ENCODE data around the gene ATF6B. TPM values are rescaled to one million over a fixed set of nuclear protein-coding genes. Genes with fewer than 3 reads are reported as not detected.

Gene ATF6B
- total and polyA plus RNA-seq, 2 of the 8 experiments (the other 6 are each of a cell fraction or from before 2014, with no cell fraction given), result 38.1 to 42.2 TPM

GRCh38 chr6:32113386-32114352 lies 14.4 kb downstream of the ATF6B start (continued):
- TF ChIP-seq SAP30 (IDR thresholded peaks at IDR 0.05; ENCODE audit: insufficient read depth, insufficient replicate concordance, low read length) (no peak), NANOG (IDR thresholded peaks at IDR 0.05; ENCODE audit: insufficient read depth, low read depth, low read length, poor library complexity, severe bottlenecking) (no peak), CTCF (IDR thresholded peaks at IDR 0.05; ENCODE audit: control extremely low read depth in 1 of 3, insufficient read depth in 1 of 3, low read depth in 1 of 3, low read length in 3 of 3) (peak; percentile 42 to 51 (median 45)), POLR2A (IDR thresholded peaks at IDR 0.05; ENCODE audit: control extremely low read depth in 1 of 2, low read depth in 2 of 2, low read length in 2 of 2) (peak in 1 of 2 experiments; percentile 31; a peak in 1 of 3 replicates), TAF1 (IDR thresholded peaks at IDR 0.05; ENCODE audit: low read depth, low read length) (no peak), SP1 (IDR thresholded peaks at IDR 0.05; ENCODE audit: low read depth, low read length) (0 out of 2 replicates have a peak, but pooled peaks have one; percentile 46), EP300 (IDR thresholded peaks at IDR 0.05; ENCODE audit: borderline replicate concordance in 1 of 2, low read depth in 2 of 2, low read length in 2 of 2) (peak in 1 of 2 experiments; percentile 67; a peak in 1 of 3 replicates), CHD2 (IDR thresholded peaks at IDR 0.05; ENCODE audit: low read length) (no peak), MAFK (IDR thresholded peaks at IDR 0.05; ENCODE audit: low read depth, low read length) (no peak), SP4 (IDR thresholded peaks at IDR 0.05; ENCODE audit: low read length) (no peak)

Data from H1 (cell line).